ENCODE measurements around the gene MLX.

MLX gene

GRCh38 chr17:42566883-42567573 is at the start of gene MLX:
TSS of gene MLX (plus strand) at chr17:42567100. CDS start at chr17:42567125, 25 bp downstream.
- DNase-seq, result peak; percentile 97

GRCh38 chr17:42517516-42517915 is 49.4 kb upstream of the MLX start:
- peak; percentile 77 for DNase-seq

- no peak for DNase-seq
These were observed 48.7 kb upstream of the MLX start for GRCh38 chr17:42518046-42518754.

- DNase-seq, result no peak
These were observed 48.0 kb upstream of the MLX start for GRCh38 chr17:42518755-42519545.

GRCh38 chr17:42519546-42520491 is 47.1 kb upstream of the MLX start:
- no peak for DNase-seq

- no peak for DNase-seq
These were observed 46.4 kb upstream of the MLX start for GRCh38 chr17:42520540-42520951.

- DNase-seq, result no peak
These were observed 45.9 kb upstream of the MLX start for GRCh38 chr17:42521036-42521435.

- DNase-seq, result no peak
These were observed 45.1 kb upstream of the MLX start for GRCh38 chr17:42521666-42522262.

- DNase-seq, result no peak
These were observed 44.6 kb upstream of the MLX start for GRCh38 chr17:42522263-42522790.

GRCh38 chr17:42522798-42523278 is 44.1 kb upstream of the MLX start:
- DNase-seq, result no peak

GRCh38 chr17:42525221-42525620 is 41.7 kb upstream of the MLX start:
- no peak for DNase-seq

- no peak for DNase-seq
These were observed 40.9 kb upstream of the MLX start for GRCh38 chr17:42526031-42526444.

- no peak for DNase-seq
These were observed 39.0 kb upstream of the MLX start for GRCh38 chr17:42527932-42528331.

GRCh38 chr17:42529061-42529460 is 37.8 kb upstream of the MLX start:
- no peak for DNase-seq

- no peak for DNase-seq
These were observed 35.9 kb upstream of the MLX start for GRCh38 chr17:42530952-42531454.

GRCh38 chr17:42531455-42532354 is 35.2 kb upstream of the MLX start:
- peak; percentile 77 for DNase-seq

GRCh38 chr17:42535155-42536047 is 31.5 kb upstream of the MLX start:
- no peak for DNase-seq

GRCh38 chr17:42536048-42536371 is 30.9 kb upstream of the MLX start, which contains the start of gene NAGLU:
TSS of gene NAGLU (plus strand) at chr17:42536241. CDS start at chr17:42536273, 32 bp downstream.
- DNase-seq, result peak; percentile 96
